Measurements from ENCODE around the gene IL22RA2.

GRCh38 chr6:137149035-137149393 is 24.4 kb downstream of the IL22RA2 start:
- TF ChIP-seq EZH2phosphoT487 (IDR thresholded peaks at IDR 0.05; ENCODE audit: insufficient read depth, low read depth) = no peak
- no peak for TF ChIP-seq EZH2 (IDR thresholded peaks at IDR 0.05; ENCODE audit: insufficient read depth, poor library complexity, severe bottlenecking)
